ENCODE results near the gene ELMOD2. TPM values are rescaled to one million over a fixed set of nuclear protein-coding genes. Genes with fewer than 3 reads are reported as not detected.

Gene ELMOD2
- total RNA-seq, 2 experiments from 2014 or later = 20.0 to 28.7 TPM

- Histone ChIP-seq H3K4me2 (ENCODE audit: low read length) (no peak overlapping the region), H3K9me2 (ENCODE audit: insufficient read depth, low read length) (no peaks in the 10 kb centered on the region; the same call in 1 of the 2 replicates), H4K20me1 (ENCODE audit: insufficient read depth, low read length) (no peaks in the 10 kb centered on the region), H3K9me3 (ENCODE audit: low read length) (no peaks in the 10 kb centered on the region), H3K36me3 (ENCODE audit: insufficient read depth, low read length) (no peaks in the 10 kb centered on the region), H3K79me2 (ENCODE audit: insufficient read depth, low read depth, low read length) (no peaks in the 10 kb centered on the region), H3K4me3 (ENCODE audit: low read depth, low read length, poor library complexity, severe bottlenecking) (no peak overlapping the region), H3K4me1 (ENCODE audit: insufficient read depth, low read length, poor library complexity, severe bottlenecking) (peaks cover 8% of the 10 kb centered on the region), H3K27ac (ENCODE audit: low read depth, low read length, poor library complexity, severe bottlenecking) (no peak overlapping the region), H2AFZ (ENCODE audit: low read length) (peak overlapping the region; percentile 42)
- TF ChIP-seq EZH2phosphoT487 (IDR thresholded peaks at IDR 0.05; ENCODE audit: borderline replicate concordance, low read depth, low read length) = no peak
- TF ChIP-seq CTCF (conservative IDR thresholded peaks at IDR 0.05; ENCODE audit: low read length) = no peak
- no peak for DNase-seq (ENCODE audit: low spot score)
- intact Hi-C loops (cut with micrococcal nuclease; ENCODE audit: unreplicated experiment) = no loop called here
- CTCF ChIA-PET (ENCODE audit: unreplicated experiment) = no interaction called here
- BruUV-seq (replicated peaks) = no TSS peak
- POLR2A ChIA-PET = interaction anchor here (1.3 to 4.0 kb wide), 3 partner anchors 11 to 252 kb away, joined by 4 to 26 read pairs (median 4); no protein-coding TSS in a partner anchor
These were observed 79.3 kb downstream of the ELMOD2 start for GRCh38 chr4:140603286-140603685.

Small RNA genes lying within 50 kb of the gene (small RNA-seq; reads per million reads assigned to genes)
- gene AC108019.1 = not detected
- gene RN7SL152P = not detected

Other genes with a start within 250 kb of the ELMOD2 start
- gene SCOC, start 150.5 kb upstream of the ELMOD2 start, total RNA-seq (2014; rRNA removed; shearing (Covaris generic)) = 4.9 and 8.0 TPM in 2 replicates
- gene SCOC, start 150.5 kb upstream of the ELMOD2 start, total RNA-seq (2022) = 16.2 and 18.3 TPM in 2 replicates
- 1.1 and 1.3 TPM in 2 replicates for gene CLGN, start 96.5 kb upstream of the ELMOD2 start, total RNA-seq (2014; rRNA removed; shearing (Covaris generic))
- 2.5 and 4.2 TPM in 2 replicates for gene CLGN, start 96.5 kb upstream of the ELMOD2 start, total RNA-seq (2022)
- not detected in 2 replicates for gene MGAT4D, start 25.9 kb upstream of the ELMOD2 start, total RNA-seq (2014; rRNA removed; shearing (Covaris generic))
- gene MGAT4D, start 25.9 kb upstream of the ELMOD2 start, total RNA-seq (2022) = not detected in 2 replicates
- not detected in 2 replicates for gene UCP1, start 44.8 kb downstream of the ELMOD2 start, total RNA-seq (2014; rRNA removed; shearing (Covaris generic))
- not detected in 2 replicates for gene UCP1, start 44.8 kb downstream of the ELMOD2 start, total RNA-seq (2022)
- 1.0 and 1.6 TPM in 2 replicates for gene TBC1D9, start 232.2 kb downstream of the ELMOD2 start, total RNA-seq (2014; rRNA removed; shearing (Covaris generic))
- gene TBC1D9, start 232.2 kb downstream of the ELMOD2 start, total RNA-seq (2022) = 10.4 and 13.0 TPM in 2 replicates